Endometrial microvascular endothelial cells (primary cell): ENCODE results near the gene LHFPL2. TPM values are rescaled to one million over a fixed set of nuclear protein-coding genes. Genes with fewer than 3 reads are reported as not detected.

Experiments used
- in situ Hi-C: cut with HindIII; loops from 2 replicates; pipeline ENCODE4 v1.10.0; 2017; ENCODE audit warnings: low sequenced_read_pairs, low pct_unique_long_range_greater_than_20kb; ENCODE audit errors: inconsistent ontology term
- total RNA-seq: library from RNA; depleted of rRNA; stranded (reverse); fragments of >200 nt; gene quantifications from one replicate; pipeline ENCODE4 v1.2.3, GENCODE V29; 2015; ENCODE audit errors: inconsistent ontology term

LHFPL2 gene
- total RNA-seq, 1 donor from 2014 or later = 31.5 TPM

GRCh38 chr5:78543916-78544315 is 104.7 kb downstream of the LHFPL2 start:
- in situ Hi-C loops = loop anchor here (5.0 kb wide), 1 partner anchor 93 kb away; no protein-coding TSS in a partner anchor

- in situ Hi-C loops = loop anchor here (5.0 kb wide), 1 partner anchor 94 kb away; no protein-coding TSS in a partner anchor
Measured at GRCh38 chr5:78543292-78543691, 105.3 kb downstream of the LHFPL2 start.

GRCh38 chr5:78542321-78542840 is 106.2 kb downstream of the LHFPL2 start:
- in situ Hi-C loops = loop anchor here (5.0 kb wide), 1 partner anchor 95 kb away; no protein-coding TSS in a partner anchor

GRCh38 chr5:78541086-78541654 is 107.4 kb downstream of the LHFPL2 start:
- in situ Hi-C loops = loop anchor here (5.0 kb wide), 1 partner anchor 96 kb away; no protein-coding TSS in a partner anchor

- in situ Hi-C loops = loop anchor here (5.0 kb wide), 1 partner anchor 97 kb away; no protein-coding TSS in a partner anchor
Measured at GRCh38 chr5:78540335-78541085, 108.1 kb downstream of the LHFPL2 start.

- in situ Hi-C loops = no loop called here
Measured at GRCh38 chr5:78538240-78538850, 110.2 kb downstream of the LHFPL2 start.

GRCh38 chr5:78537821-78538220 is 110.8 kb downstream of the LHFPL2 start:
- in situ Hi-C loops = no loop called here

GRCh38 chr5:78537411-78537810 is 111.2 kb downstream of the LHFPL2 start:
- in situ Hi-C loops = no loop called here

- in situ Hi-C loops = no loop called here
Measured at GRCh38 chr5:78536661-78537196, 111.8 kb downstream of the LHFPL2 start.

- in situ Hi-C loops = no loop called here
Measured at GRCh38 chr5:78534905-78535200, 113.7 kb downstream of the LHFPL2 start.

GRCh38 chr5:78534148-78534904 is 114.2 kb downstream of the LHFPL2 start:
- in situ Hi-C loops = no loop called here

GRCh38 chr5:78533356-78533755 is 115.2 kb downstream of the LHFPL2 start:
- in situ Hi-C loops = no loop called here

GRCh38 chr5:78530342-78531096 is 118.1 kb downstream of the LHFPL2 start:
- in situ Hi-C loops = no loop called here

GRCh38 chr5:78527925-78528324 is 120.6 kb downstream of the LHFPL2 start:
- in situ Hi-C loops = no loop called here

GRCh38 chr5:78527054-78527859 is 121.3 kb downstream of the LHFPL2 start:
- in situ Hi-C loops = no loop called here

- in situ Hi-C loops = no loop called here
Measured at GRCh38 chr5:78526049-78526525, 122.5 kb downstream of the LHFPL2 start.
